K562 (cell line): ENCODE results near the gene LCMT2.

ENCODE experiments used
- ADNP ChIP-seq: fragments of 200-800 bp; sonication (Bioruptor generic); IDR thresholded peaks from 2 replicates; pipeline ENCODE4 v1.6.1; 2016; ENCODE audit warnings: missing genetic modification characterization, missing compliant biosample characterization
- FOSL1 ChIP-seq: fragments of 200-800 bp; sonication (Bioruptor generic); conservative IDR thresholded peaks from 2 replicates; pipeline ENCODE4 v1.6.1; 2016; ENCODE audit warnings: missing genetic modification characterization, missing compliant biosample characterization
- FOXA1 ChIP-seq: fragments of 450-650 bp; IDR thresholded peaks from 2 replicates; pipeline ENCODE4 v1.6.1; 2016; ENCODE audit warnings: mild to moderate bottlenecking, borderline replicate concordance
- MED1 ChIP-seq: sonication (generic); formaldehyde crosslinking; IDR thresholded peaks from 2 replicates; pipeline ENCODE4 v1.8.1; 2023; ENCODE audit warnings: missing genetic modification reagents, borderline replicate concordance
- PHF20 ChIP-seq: fragments of 450-650 bp; IDR thresholded peaks from 2 replicates; pipeline ENCODE4 v1.6.1; 2018; ENCODE audit not compliant: partially characterized antibody
- TF ChIP-seq, protein P1 (sequence below), 3 experiments: IDR thresholded peaks in 2 of 3; conservative IDR thresholded peaks in 1 of 3; 2 replicates each; pipeline ENCODE4 v1.5.1; 2011 to 2012; ENCODE audit warnings: low read length in 3 of 3, mild to moderate bottlenecking in 3 of 3, control low read depth in 2 of 3, improper control_type of control experiment in 1 of 3, inconsistent platforms in 1 of 3, low read depth in 1 of 3, mixed read lengths in 1 of 3, moderate library complexity in 1 of 3; ENCODE audit not compliant: insufficient read depth in 2 of 3

DNA sequence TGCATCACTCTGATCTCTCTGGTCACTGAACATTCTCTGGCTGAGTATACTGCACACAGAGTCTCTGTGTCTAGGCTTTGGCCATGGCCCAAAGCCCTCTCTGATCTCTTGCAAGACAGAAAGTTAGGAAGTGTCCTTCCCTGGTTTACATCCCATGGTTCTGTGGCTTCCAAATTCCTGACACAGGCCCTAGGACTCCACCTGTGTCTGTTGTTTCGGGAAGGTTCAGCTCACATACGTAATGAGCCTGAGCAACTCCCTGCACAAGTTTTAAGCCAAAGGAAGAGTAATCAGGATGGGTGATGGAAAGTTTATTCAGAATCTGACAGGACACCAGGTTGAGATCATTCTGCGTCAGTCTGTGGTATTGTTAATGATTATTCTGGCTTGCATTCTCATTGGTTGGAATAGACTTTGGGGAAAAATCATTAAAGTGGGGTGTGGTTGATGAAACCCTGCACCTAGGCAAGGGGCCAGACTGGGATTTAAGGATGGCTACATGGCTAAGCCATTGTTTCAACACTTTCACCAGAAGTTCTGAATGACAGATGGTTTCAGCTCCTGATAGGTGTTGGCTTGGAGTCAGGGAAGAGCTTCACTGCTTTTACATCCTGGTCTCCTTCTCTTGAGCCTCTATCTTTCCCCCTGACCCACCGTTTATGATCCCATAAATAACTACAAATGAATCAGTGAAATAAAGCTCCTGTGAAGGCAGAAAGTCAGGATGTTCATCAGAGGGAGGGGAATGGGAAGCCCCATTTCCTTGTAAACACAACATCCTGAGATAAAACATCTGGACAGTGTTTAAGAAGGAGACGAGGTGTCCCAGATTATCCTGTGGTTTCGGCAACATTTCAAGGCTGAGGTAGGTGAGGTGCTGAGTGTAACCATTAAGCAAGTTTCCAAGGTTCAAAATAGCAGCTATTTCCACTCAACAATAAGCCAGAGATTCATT is 14.1 kb downstream of the LCMT2 start:
- TF ChIP-seq, protein P1, sequence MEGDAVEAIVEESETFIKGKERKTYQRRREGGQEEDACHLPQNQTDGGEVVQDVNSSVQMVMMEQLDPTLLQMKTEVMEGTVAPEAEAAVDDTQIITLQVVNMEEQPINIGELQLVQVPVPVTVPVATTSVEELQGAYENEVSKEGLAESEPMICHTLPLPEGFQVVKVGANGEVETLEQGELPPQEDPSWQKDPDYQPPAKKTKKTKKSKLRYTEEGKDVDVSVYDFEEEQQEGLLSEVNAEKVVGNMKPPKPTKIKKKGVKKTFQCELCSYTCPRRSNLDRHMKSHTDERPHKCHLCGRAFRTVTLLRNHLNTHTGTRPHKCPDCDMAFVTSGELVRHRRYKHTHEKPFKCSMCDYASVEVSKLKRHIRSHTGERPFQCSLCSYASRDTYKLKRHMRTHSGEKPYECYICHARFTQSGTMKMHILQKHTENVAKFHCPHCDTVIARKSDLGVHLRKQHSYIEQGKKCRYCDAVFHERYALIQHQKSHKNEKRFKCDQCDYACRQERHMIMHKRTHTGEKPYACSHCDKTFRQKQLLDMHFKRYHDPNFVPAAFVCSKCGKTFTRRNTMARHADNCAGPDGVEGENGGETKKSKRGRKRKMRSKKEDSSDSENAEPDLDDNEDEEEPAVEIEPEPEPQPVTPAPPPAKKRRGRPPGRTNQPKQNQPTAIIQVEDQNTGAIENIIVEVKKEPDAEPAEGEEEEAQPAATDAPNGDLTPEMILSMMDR (IDR thresholded peaks at IDR 0.05 in 2 of 3, conservative IDR thresholded peaks at IDR 0.05 in 1 of 3; ENCODE audit: insufficient read depth in 2 of 3, low read depth in 1 of 3, low read length in 3 of 3): no peak
- TF ChIP-seq FOXA1: no peak
- TF ChIP-seq ADNP: no peak
- TF ChIP-seq PHF20: no peak
- no peak for TF ChIP-seq FOSL1 (tag)
- no peak for TF ChIP-seq MED1 (CRISPR knock-in tag)
